Measurements from ENCODE around the gene MAGI2. TPM values are rescaled to one million over a fixed set of nuclear protein-coding genes. Genes with fewer than 3 reads are reported as not detected.

The MAGI2 gene
- total and polyA plus RNA-seq, 2 of the 13 experiments (the other 11 are each of a cell fraction or from before 2014, with no cell fraction given), result 1.5 to 3.8 TPM

DNA sequence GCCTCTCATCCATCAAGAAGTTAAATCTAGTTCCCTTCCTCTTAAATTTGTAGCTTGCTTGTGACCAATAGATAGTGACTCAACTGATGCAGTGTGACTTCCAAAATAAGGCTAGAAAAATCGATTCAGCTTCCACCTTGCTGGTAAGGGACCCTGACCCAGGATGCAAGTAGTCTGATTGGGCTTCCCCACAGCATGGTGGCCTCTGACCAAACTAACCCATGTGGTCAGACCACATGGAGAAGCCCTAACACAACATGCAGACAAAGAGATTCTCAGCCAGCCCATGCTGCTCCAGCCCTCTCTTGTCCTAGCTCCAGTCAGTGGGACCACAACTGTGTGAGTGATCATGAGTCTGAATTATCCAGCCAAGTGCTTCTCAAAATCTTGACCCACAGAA lies 710.8 kb downstream of the MAGI2 start:
- WGBS (ENCODE audit: low lambda C conversion rate), result 0% methylated on average over 1 of the region's 1 CpG
- no TSS peak for BruUV-seq (replicated peaks)

DNA sequence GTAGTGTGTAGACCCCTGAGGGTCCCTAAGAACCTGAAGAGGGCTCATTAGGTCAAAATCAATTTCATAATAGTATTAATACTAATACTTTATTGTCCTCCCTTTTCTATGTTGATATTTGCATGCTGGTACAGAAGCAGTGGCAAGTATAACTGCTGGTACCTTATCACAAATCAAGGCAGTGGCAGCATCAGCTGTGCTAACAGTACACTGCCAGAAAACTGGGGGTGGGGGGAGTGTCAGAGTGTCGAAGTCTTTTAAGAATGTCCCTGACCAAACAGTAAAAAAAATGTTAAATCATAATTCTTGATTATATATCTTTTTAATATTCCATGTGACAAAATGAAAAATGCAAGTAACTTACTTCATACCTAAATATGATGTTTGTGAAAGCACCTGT lies 716.9 kb downstream of the MAGI2 start:
- Histone ChIP-seq H3K36me3 (replicated peaks in 1 of 2; ENCODE audit: control insufficient read depth in 1 of 2, insufficient read depth in 2 of 2, low read length in 2 of 2) (no peaks in the 10 kb centered on the region), H3K4me1 (ENCODE audit: insufficient read depth, low read length) (no peaks in the 10 kb centered on the region), H3K27me3 (ENCODE audit: control insufficient read depth in 1 of 2, insufficient read depth in 2 of 2, low read length in 2 of 2) (no peaks in the 10 kb centered on the region), H3K4me2 (ENCODE audit: low read depth, low read length) (no peak overlapping the region), H3K4me3 (replicated peaks in 1 of 3; ENCODE audit: insufficient read depth in 1 of 3, low read depth in 2 of 3, low read length in 3 of 3) (no peak overlapping the region), H4K20me1 (ENCODE audit: insufficient read depth, low read length) (no peaks in the 10 kb centered on the region), H3K9me3 (ENCODE audit: low read length) (no peaks in the 10 kb centered on the region), H3K79me2 (ENCODE audit: insufficient read depth, low read length) (no peaks in the 10 kb centered on the region), H3K9ac (ENCODE audit: insufficient read depth, low read depth, low read length) (no peak overlapping the region), H3K27ac (ENCODE audit: extremely low read length, insufficient read depth, low read length) (no peak overlapping the region), H2AFZ (ENCODE audit: low read length) (no peak overlapping the region)
- ChIA-PET CTCF (ENCODE audit: low intra/inter-chr PET ratio, low total read pairs) (no interaction called here), POLR2A (no interaction called here)
- WGBS (ENCODE audit: low lambda C conversion rate), result 14% methylated on average over 1 of the region's 1 CpG
- intact Hi-C loops (cut with micrococcal nuclease; ENCODE audit: unreplicated experiment), result no loop called here
- FAIRE-seq, result no peak
- DNase-seq (ENCODE audit: low spot score), result no peak
- no peak for ATAC-seq
- in situ Hi-C loops (cut with HindIII; ENCODE audit: extremely low pct_ligation_motif_present, low pct_unique_long_range_greater_than_20kb), result no loop called here
- no TSS peak for BruUV-seq (replicated peaks)
- no peak for TF ChIP-seq ELF4 (CRISPR knock-in tag; IDR thresholded peaks at IDR 0.05; ENCODE audit: borderline replicate concordance)
- TF ChIP-seq, protein P1, sequence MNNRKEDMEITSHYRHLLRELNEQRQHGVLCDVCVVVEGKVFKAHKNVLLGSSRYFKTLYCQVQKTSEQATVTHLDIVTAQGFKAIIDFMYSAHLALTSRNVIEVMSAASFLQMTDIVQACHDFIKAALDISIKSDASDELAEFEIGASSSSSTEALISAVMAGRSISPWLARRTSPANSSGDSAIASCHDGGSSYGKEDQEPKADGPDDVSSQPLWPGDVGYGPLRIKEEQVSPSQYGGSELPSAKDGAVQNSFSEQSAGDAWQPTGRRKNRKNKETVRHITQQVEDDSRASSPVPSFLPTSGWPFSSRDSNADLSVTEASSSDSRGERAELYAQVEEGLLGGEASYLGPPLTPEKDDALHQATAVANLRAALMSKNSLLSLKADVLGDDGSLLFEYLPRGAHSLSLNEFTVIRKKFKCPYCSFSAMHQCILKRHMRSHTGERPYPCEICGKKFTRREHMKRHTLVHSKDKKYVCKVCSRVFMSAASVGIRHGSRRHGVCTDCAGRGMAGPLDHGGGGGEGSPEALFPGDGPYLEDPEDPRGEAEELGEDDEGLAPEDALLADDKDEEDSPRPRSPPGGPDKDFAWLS (CRISPR knock-in tag; IDR thresholded peaks at IDR 0.05; ENCODE audit: borderline replicate concordance), result no peak
- no peak for TF ChIP-seq ZNF7 (CRISPR knock-in tag; IDR thresholded peaks at IDR 0.05)
- no peak for TF ChIP-seq MEF2D (CRISPR knock-in tag; IDR thresholded peaks at IDR 0.05)
- no peak for TF ChIP-seq PRPF4 (IDR thresholded peaks at IDR 0.05; ENCODE audit: low read depth, low read length, poor library complexity, severe bottlenecking)
- no peak for TF ChIP-seq PHF8 (CRISPR knock-in tag; IDR thresholded peaks at IDR 0.05)
- TF ChIP-seq, protein P2, sequence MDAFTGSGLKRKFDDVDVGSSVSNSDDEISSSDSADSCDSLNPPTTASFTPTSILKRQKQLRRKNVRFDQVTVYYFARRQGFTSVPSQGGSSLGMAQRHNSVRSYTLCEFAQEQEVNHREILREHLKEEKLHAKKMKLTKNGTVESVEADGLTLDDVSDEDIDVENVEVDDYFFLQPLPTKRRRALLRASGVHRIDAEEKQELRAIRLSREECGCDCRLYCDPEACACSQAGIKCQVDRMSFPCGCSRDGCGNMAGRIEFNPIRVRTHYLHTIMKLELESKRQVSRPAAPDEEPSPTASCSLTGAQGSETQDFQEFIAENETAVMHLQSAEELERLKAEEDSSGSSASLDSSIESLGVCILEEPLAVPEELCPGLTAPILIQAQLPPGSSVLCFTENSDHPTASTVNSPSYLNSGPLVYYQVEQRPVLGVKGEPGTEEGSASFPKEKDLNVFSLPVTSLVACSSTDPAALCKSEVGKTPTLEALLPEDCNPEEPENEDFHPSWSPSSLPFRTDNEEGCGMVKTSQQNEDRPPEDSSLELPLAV (CRISPR knock-in tag; conservative IDR thresholded peaks at IDR 0.05; ENCODE audit: low read depth), result no peak
- TF ChIP-seq, protein P3, sequence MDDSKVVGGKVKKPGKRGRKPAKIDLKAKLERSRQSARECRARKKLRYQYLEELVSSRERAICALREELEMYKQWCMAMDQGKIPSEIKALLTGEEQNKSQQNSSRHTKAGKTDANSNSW (CRISPR knock-in tag; IDR thresholded peaks at IDR 0.05; ENCODE audit: borderline replicate concordance), result no peak
- TF ChIP-seq CREM (IDR thresholded peaks at IDR 0.05), result no peak
- TF ChIP-seq CREM (CRISPR knock-in tag; IDR thresholded peaks at IDR 0.05), result no peak

More for the DNA sequence above, 710.8 kb downstream of the MAGI2 start:
- no peaks in the 10 kb centered on the region for H4K20me1 ChIP-seq (ENCODE audit: insufficient read depth, low read length)
- no peaks in the 10 kb centered on the region for H3K4me1 ChIP-seq (ENCODE audit: insufficient read depth, low read length)
- TF ChIP-seq, protein P4, sequence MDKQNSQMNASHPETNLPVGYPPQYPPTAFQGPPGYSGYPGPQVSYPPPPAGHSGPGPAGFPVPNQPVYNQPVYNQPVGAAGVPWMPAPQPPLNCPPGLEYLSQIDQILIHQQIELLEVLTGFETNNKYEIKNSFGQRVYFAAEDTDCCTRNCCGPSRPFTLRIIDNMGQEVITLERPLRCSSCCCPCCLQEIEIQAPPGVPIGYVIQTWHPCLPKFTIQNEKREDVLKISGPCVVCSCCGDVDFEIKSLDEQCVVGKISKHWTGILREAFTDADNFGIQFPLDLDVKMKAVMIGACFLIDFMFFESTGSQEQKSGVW (CRISPR knock-in tag; IDR thresholded peaks at IDR 0.05; ENCODE audit: borderline replicate concordance), result no peak
- TF ChIP-seq HMG20A (CRISPR knock-in tag; IDR thresholded peaks at IDR 0.05; ENCODE audit: borderline replicate concordance), result no peak
- no peak overlapping the region for H3K4me3 ChIP-seq (replicated peaks in 1 of 3; ENCODE audit: insufficient read depth in 1 of 3, low read depth in 2 of 3, low read length in 3 of 3)
- ChIA-PET CTCF (ENCODE audit: low intra/inter-chr PET ratio, low total read pairs) (no interaction called here), POLR2A (no interaction called here)
- H3K36me3 ChIP-seq (replicated peaks in 1 of 2; ENCODE audit: control insufficient read depth in 1 of 2, insufficient read depth in 2 of 2, low read length in 2 of 2), result no peaks in the 10 kb centered on the region
- no peaks in the 10 kb centered on the region for H3K79me2 ChIP-seq (ENCODE audit: insufficient read depth, low read length)
- DNase-seq (ENCODE audit: low spot score) (no peak), FAIRE-seq (no peak), ATAC-seq (no peak)
- H3K4me2 ChIP-seq (ENCODE audit: low read depth, low read length), result no peak overlapping the region
- H3K27me3 ChIP-seq (ENCODE audit: control insufficient read depth in 1 of 2, insufficient read depth in 2 of 2, low read length in 2 of 2), result no peaks in the 10 kb centered on the region
- in situ Hi-C loops (cut with HindIII; ENCODE audit: extremely low pct_ligation_motif_present, low pct_unique_long_range_greater_than_20kb), result no loop called here
- intact Hi-C loops (cut with micrococcal nuclease; ENCODE audit: unreplicated experiment), result no loop called here
- no peak overlapping the region for H3K27ac ChIP-seq (ENCODE audit: extremely low read length, insufficient read depth, low read length)
- H3K9ac ChIP-seq (ENCODE audit: insufficient read depth, low read depth, low read length), result no peak overlapping the region
- H2AFZ ChIP-seq (ENCODE audit: low read length), result no peak overlapping the region
- no peaks in the 10 kb centered on the region for H3K9me3 ChIP-seq (ENCODE audit: low read length)
